Activated T-cell treated with anti-CD3 and anti-CD28 coated beads, Interleukin-2, amount 50 U/mL, for 24 hours (primary cell): ENCODE data around the gene FAM89A.
"Not testable (repeated sequence)": the region's sequence is repeated elsewhere in the genome, so short reads cannot be mapped to it uniquely, and the experiment has no call there.

Experiments
- DNase-seq: peaks from one replicate; pipeline ENCODE4 v3.0.0-alpha.2; 2020
- H3K27ac Mint-ChIP-seq: 2 replicates; pipeline ENCODE4 v1.8.0; 2020; ENCODE audit warnings: mild to moderate bottlenecking, mixed read lengths
- H3K27me3 Mint-ChIP-seq: 2 replicates; pipeline ENCODE4 v1.8.0; 2020; ENCODE audit warnings: mixed read lengths
- H3K36me3 Mint-ChIP-seq: 2 replicates; pipeline ENCODE4 v1.8.0; 2020; ENCODE audit warnings: low read depth, mixed read lengths
- H3K4me1 Mint-ChIP-seq: 2 replicates; pipeline ENCODE4 v1.8.0; 2020; ENCODE audit warnings: low read depth, mixed read lengths
- H3K4me3 Mint-ChIP-seq: 2 replicates; pipeline ENCODE4 v1.8.0; 2020; ENCODE audit warnings: mild to moderate bottlenecking, moderate library complexity, mixed read lengths
- H3K9me3 Mint-ChIP-seq: 2 replicates; pipeline ENCODE4 v1.8.0; 2020; ENCODE audit warnings: mixed read lengths

The FAM89A gene

GRCh38 chr1:231048419-231048818 lies 8.4 kb upstream of the FAM89A start:
- DNase-seq, H3K4me3 Mint-ChIP-seq, H3K36me3 Mint-ChIP-seq, H3K27me3 Mint-ChIP-seq, H3K27ac Mint-ChIP-seq, H3K9me3 Mint-ChIP-seq: not testable (repeated sequence)
- peaks cover 11% of the 10 kb centered on the region for H3K4me1 Mint-ChIP-seq

- H3K9me3 Mint-ChIP-seq, H3K4me3 Mint-ChIP-seq, H3K27ac Mint-ChIP-seq, H3K27me3 Mint-ChIP-seq, DNase-seq, H3K4me1 Mint-ChIP-seq, H3K36me3 Mint-ChIP-seq: not testable (repeated sequence)
Measured at GRCh38 chr1:231047529-231047928, 7.5 kb upstream of the FAM89A start.

GRCh38 chr1:231046730-231047395 lies 6.8 kb upstream of the FAM89A start:
- DNase-seq: no peak
- Mint-ChIP-seq H3K4me1 (peaks cover 6% of the 10 kb centered on the region), H3K36me3 (no peaks in the 10 kb centered on the region), H3K27ac (no peak overlapping the region), H3K4me3 (no peak overlapping the region), H3K9me3 (peaks cover 3% of the 10 kb centered on the region), H3K27me3 (peaks cover 2% of the 10 kb centered on the region)

DNA sequence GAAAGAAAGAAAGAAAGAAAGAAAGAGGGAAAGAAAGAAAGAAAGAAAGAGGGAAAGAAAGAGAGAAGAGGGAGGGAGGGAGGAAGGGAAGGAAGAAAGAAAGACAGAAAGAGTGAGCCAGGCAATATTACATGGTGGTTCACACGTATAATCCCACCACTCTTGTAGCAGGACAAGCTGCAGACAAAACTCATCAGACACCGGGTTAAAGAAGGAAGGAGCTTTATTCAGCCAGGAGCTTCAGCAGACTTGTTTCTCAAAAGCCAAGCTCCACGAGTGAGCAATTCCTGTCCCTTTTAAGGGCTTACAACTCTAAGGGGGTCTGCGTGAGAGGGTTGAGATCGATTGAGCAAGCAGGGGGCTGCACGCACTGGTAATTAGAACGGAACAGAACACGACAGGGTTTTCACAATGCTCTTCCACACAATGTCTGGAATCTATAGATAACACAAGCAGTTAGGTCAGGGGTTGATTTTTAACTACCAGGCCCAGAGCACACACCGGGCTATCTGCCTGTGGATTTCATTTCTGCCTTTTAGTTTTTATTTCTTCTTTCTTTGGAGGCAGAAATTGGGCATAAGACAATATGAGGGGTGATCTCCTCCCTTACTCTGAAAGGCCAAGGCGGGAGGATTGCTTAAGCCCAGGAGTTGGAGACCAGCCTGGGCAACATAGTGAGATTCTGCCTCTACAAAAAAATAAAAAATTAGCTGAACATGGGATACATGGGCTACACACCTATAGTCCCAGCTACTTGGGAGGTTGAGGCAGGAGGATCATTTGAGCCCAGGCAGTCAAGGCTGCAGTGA lies 6.1 kb upstream of the FAM89A start:
- not testable (repeated sequence) for DNase-seq, H3K36me3 Mint-ChIP-seq, H3K4me3 Mint-ChIP-seq, H3K9me3 Mint-ChIP-seq, H3K27ac Mint-ChIP-seq, H3K27me3 Mint-ChIP-seq
- peaks cover 11% of the 10 kb centered on the region for H3K4me1 Mint-ChIP-seq

- no peak for DNase-seq
- H3K4me1 Mint-ChIP-seq: peaks cover 11% of the 10 kb centered on the region
- H3K27ac Mint-ChIP-seq: no peak overlapping the region
- H3K36me3 Mint-ChIP-seq: no peaks in the 10 kb centered on the region
- H3K27me3 Mint-ChIP-seq: peaks cover 2% of the 10 kb centered on the region
- H3K4me3 Mint-ChIP-seq: no peak overlapping the region
- peaks cover 3% of the 10 kb centered on the region for H3K9me3 Mint-ChIP-seq
Measured at GRCh38 chr1:231045286-231045685, 5.2 kb upstream of the FAM89A start.

GRCh38 chr1:231044588-231044987 lies 4.5 kb upstream of the FAM89A start:
- DNase-seq: no peak
- Mint-ChIP-seq H3K36me3 (no peaks in the 10 kb centered on the region), H3K27ac (no peak overlapping the region), H3K9me3 (peaks cover 3% of the 10 kb centered on the region), H3K4me3 (no peak overlapping the region), H3K4me1 (peaks cover 11% of the 10 kb centered on the region), H3K27me3 (peaks cover 1% of the 10 kb centered on the region)

DNA sequence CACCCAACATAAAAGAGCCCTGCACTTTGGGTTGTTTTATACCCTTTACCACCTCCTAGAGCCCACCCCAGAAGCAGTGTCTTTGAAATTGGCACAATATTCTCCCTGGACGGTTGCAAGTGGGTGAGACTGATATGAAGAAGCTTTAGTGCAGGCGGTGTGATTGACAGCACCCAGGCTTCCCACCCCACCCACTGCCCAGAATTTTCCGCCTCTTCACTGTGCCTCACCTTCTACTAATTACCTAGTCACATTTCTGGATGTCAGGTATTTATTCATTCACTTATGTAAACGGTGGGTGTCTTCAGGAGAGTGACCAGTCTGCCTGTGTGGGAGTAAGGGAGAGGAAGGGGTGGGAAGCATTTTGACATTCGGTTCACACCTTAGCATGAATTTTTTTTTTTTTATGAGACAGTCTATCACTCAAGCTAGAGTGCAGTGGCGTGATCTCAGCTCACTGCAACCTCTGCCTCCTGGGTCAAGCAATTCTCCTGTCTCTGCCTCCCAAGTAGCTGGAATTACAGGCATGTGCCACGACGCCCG lies 1.7 kb upstream of the FAM89A start:
- H3K9me3 Mint-ChIP-seq: peaks cover 3% of the 10 kb centered on the region
- no peak for DNase-seq
- H3K36me3 Mint-ChIP-seq: peaks cover 11% of the 10 kb centered on the region
- no peaks in the 10 kb centered on the region for H3K27me3 Mint-ChIP-seq
- H3K4me1 Mint-ChIP-seq: peaks cover 32% of the 10 kb centered on the region
- H3K27ac Mint-ChIP-seq: no peak overlapping the region
- H3K4me3 Mint-ChIP-seq: peak overlapping the region; percentile 41

GRCh38 chr1:231040800-231041718 lies 1.0 kb upstream of the FAM89A start:
- Mint-ChIP-seq H3K4me3 (peak overlapping the region; percentile 68), H3K9me3 (peaks cover 3% of the 10 kb centered on the region), H3K4me1 (peaks cover 39% of the 10 kb centered on the region), H3K36me3 (peaks cover 15% of the 10 kb centered on the region), H3K27me3 (no peaks in the 10 kb centered on the region), H3K27ac (no peak overlapping the region)
- peak; percentile 35 for DNase-seq

DNA sequence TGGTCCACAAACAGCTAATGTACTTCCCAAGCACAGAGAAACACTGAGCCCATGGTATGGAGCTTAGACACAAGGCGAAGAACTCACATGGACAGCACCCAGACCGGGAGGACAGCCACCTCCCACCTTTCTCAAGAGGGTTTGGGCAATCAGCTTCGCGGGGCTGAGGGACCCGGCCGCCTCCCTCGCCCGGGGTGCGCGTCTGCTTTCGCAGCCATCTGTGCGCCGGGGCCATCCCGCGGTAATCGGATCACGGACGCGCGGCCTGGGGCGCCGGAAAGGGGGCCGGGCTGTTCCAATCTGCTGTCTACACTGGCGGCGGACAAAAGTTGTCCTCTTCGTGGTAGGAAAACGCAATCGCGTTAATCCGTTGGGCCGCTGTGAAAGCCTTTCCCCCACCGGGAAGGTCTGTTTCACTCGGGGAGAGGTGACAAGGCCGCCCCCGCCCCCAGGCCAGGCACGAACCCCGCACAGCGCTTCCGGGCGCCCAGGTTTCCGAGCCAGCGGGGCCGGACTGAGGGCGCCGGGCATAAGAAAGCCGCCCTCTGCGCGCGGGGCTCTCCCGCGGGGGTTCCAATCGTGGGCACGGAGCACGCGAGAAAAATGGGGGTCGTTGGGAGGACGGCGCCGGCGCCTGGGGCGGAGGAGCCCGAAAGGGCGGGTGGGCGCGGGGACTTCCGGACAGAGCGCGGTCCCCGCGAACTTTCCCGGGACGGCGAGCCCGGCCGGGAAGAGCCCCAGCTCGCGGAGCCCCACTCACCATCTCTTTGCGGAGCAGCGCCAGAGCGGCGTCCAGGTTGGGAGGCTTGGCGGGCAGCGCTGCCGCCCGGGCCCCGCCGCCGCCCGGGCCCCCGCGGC lies 664 bp downstream of the FAM89A start:
- DNase-seq: peak; percentile 66
- Mint-ChIP-seq H3K27ac (peak overlapping the region; percentile 71), H3K4me3 (peak overlapping the region; percentile 83), H3K27me3 (no peaks in the 10 kb centered on the region), H3K4me1 (peaks cover 37% of the 10 kb centered on the region), H3K36me3 (peaks cover 18% of the 10 kb centered on the region), H3K9me3 (no peaks in the 10 kb centered on the region)

- DNase-seq: no peak
- H3K9me3 Mint-ChIP-seq: no peaks in the 10 kb centered on the region
- H3K4me3 Mint-ChIP-seq: peak overlapping the region; percentile 83
- peaks cover 41% of the 10 kb centered on the region for H3K4me1 Mint-ChIP-seq
- no peak overlapping the region for H3K27ac Mint-ChIP-seq
- H3K27me3 Mint-ChIP-seq: no peaks in the 10 kb centered on the region
- peaks cover 27% of the 10 kb centered on the region for H3K36me3 Mint-ChIP-seq
Measured at GRCh38 chr1:231037585-231038517, 2.2 kb downstream of the FAM89A start.

- Mint-ChIP-seq H3K9me3 (no peaks in the 10 kb centered on the region), H3K4me1 (peaks cover 42% of the 10 kb centered on the region), H3K4me3 (peak overlapping the region; percentile 7), H3K27me3 (no peaks in the 10 kb centered on the region), H3K36me3 (peaks cover 27% of the 10 kb centered on the region), H3K27ac (peak overlapping the region; percentile 20)
- DNase-seq: no peak
Measured at GRCh38 chr1:231036416-231036815, 3.6 kb downstream of the FAM89A start.

DNA sequence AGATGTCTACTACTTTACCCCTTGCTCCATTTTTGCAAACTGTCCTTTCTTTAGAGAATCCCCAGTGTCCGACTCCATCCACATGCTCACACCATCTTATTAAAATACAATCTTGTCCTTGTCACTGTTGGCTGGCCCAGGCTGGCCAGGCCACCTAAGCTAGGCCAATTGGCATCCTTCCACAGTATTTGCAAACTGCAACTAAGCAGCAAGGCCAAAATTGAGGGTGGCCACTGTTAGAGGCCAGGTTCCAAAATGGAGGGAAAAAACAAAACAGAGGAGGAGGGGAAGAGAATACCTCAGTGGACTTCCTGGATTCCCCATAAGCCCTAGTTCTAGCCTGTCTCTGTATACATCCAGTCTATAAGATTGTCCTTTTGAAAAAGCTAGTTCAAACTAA lies 4.3 kb downstream of the FAM89A start:
- Mint-ChIP-seq H3K4me1 (peaks cover 41% of the 10 kb centered on the region), H3K4me3 (no peak overlapping the region), H3K36me3 (peaks cover 27% of the 10 kb centered on the region), H3K9me3 (no peaks in the 10 kb centered on the region), H3K27me3 (no peaks in the 10 kb centered on the region), H3K27ac (no peak overlapping the region)
- DNase-seq: no peak

GRCh38 chr1:231032963-231033362 lies 7.1 kb downstream of the FAM89A start:
- Mint-ChIP-seq H3K9me3 (no peaks in the 10 kb centered on the region), H3K4me3 (no peak overlapping the region), H3K36me3 (peaks cover 29% of the 10 kb centered on the region), H3K27ac (no peak overlapping the region), H3K4me1 (peaks cover 36% of the 10 kb centered on the region), H3K27me3 (no peaks in the 10 kb centered on the region)
- no peak for DNase-seq
